C4-2B (cell line): ENCODE results near the gene PIK3CG.
A peak's percentile ranks its signal among the peaks of the same experiment; 100 is the strongest.
"Not testable (repeated sequence)": the region's sequence is repeated elsewhere in the genome, so short reads cannot be mapped to it uniquely, and the experiment has no call there.

Experiments used
- H3K27ac ChIP-seq: fragments of 450-650 bp; 2 replicates; pipeline ENCODE4 v1.5.1; 2017
- CTCF ChIP-seq: fragments of 450-650 bp; conservative IDR thresholded peaks from 2 replicates; pipeline ENCODE4 v1.5.1; 2017; ENCODE audit warnings: mild to moderate bottlenecking
- ZFX ChIP-seq: fragments of 450-650 bp; IDR thresholded peaks from 2 replicates; pipeline ENCODE4 v1.6.1; 2017

The PIK3CG gene

GRCh38 chr7:106891548-106892410 lies 26.7 kb downstream of the PIK3CG start:
- peak overlapping the region; percentile 27; the same call in 1 of the 2 replicates for H3K27ac ChIP-seq
- TF ChIP-seq ZFX (no peak), CTCF (peak; percentile 53)

GRCh38 chr7:106893591-106893990 lies 28.5 kb downstream of the PIK3CG start:
- no peak for TF ChIP-seq ZFX
- no peak overlapping the region for H3K27ac ChIP-seq

- TF ChIP-seq ZFX, result no peak
- TF ChIP-seq CTCF, result no peak
- no peak overlapping the region for H3K27ac ChIP-seq
Observed at GRCh38 chr7:106895246-106895864, 30.3 kb downstream of the PIK3CG start.

- no peak overlapping the region for H3K27ac ChIP-seq
- TF ChIP-seq ZFX (no peak), CTCF (no peak)
Observed at GRCh38 chr7:106896231-106896630, 31.1 kb downstream of the PIK3CG start.

GRCh38 chr7:106897553-106897952 lies 32.5 kb downstream of the PIK3CG start:
- not testable (repeated sequence) for H3K27ac ChIP-seq

GRCh38 chr7:106898967-106899366 lies 33.9 kb downstream of the PIK3CG start:
- H3K27ac ChIP-seq, result not testable (repeated sequence)

GRCh38 chr7:106901828-106902441 lies 36.9 kb downstream of the PIK3CG start:
- TF ChIP-seq ZFX (no peak), CTCF (no peak)
- no peak overlapping the region for H3K27ac ChIP-seq

- TF ChIP-seq CTCF, result no peak
- TF ChIP-seq ZFX, result no peak
- no peak overlapping the region for H3K27ac ChIP-seq
Observed at GRCh38 chr7:106905734-106906133, 40.7 kb downstream of the PIK3CG start.
